NCI-H2081 (cell line): Measurements from ENCODE around the gene CCDC30.

Experiments used
- DNase-seq, 2 experiments: peaks; one replicate each; lab custom pipeline; 2025; lab: John Stamatoyannopoulos, UW

CCDC30 gene

DNA sequence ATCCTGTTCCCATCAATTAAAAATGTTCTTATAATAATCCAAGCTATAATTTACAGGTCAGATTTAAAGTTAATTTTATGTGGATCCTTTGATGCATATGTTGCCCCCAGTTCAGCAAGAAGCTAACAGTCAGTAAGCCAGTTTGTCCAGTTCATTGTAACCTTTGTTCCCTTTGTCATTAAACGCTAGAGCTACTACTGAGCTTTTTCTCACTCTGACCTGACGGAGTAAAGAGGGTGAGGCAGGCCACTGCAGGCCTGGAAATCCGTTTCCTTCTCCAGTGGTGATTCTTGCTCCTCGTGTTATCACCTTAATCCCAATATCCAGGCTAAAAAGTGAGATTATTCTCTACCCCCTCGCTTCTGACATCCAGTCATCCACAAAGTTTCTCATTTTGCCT, 229.4 kb downstream of the CCDC30 start:
- no peak for DNase-seq

DNA sequence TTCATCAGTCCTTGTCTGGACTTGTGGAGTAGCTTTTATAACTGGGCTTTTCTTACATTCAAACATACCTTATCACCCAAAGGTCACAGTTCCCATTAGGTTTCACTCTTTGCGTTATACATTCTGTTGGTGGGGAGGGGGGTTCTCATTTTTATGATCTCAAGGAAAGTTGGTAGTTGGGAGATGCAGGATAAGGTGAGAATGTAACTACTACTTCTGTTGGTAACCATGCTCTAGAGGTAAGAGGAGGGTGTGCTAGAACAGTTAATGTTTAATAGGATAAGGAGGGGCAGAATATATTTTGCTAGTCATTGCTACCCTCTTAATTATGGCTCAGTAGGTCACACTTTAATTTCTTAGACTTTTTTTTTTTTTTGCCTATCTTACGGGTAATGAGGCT, 229.8 kb downstream of the CCDC30 start:
- no peak for DNase-seq

DNA sequence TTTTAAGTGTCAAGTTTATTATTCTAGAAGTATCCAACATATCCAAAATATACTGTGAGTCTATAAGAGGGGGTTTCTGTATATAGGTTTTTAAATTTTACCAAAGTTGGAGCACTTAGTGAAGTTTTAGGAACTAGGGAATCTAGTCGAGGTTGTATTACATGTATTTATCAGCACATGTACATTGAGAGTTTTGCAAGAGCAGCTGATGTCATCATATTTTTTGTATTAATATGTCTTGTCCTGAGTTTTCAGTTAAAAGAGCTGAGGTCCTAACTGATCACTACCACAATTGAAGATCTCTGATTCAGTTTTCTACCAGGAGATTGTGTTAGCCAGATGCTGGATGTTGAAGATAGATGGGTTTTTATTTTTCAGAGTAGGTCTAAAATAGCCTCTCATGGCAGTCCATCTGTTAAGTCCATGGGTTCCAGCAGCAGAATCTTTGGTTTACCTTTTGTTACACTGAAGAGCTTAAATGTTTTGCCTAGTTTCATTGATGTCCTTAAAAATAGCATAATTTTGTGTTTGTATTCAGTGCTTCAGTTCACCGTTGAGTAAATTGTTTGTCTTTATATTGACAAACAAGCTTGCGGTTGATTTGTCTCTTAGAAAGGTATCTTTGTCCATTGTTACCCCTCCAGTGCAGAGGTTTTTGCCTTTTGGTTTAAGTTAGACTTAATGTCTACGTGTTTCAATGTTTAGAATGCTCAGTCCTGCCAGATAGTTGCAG, 235.2 kb downstream of the CCDC30 start:
- DNase-seq, result no peak

DNA sequence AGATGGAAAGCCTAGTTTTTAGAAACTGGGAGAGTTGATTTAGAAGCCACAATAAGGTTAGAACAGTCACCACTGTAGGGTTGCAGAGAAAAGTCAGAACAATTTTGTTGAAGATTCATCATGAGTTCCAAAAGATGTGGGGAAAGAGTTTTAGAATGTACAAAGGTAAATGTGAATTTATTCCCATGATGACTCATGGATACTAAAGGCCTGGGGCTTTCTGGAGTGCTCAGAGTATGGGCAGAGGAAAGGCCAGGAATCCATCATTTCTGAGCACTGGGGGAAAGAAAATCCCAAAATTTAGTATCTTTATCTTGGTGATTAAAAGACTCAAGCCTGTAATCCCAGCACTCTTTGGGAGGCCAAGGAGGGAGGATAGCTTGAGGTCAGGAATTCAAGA, 236.9 kb downstream of the CCDC30 start:
- no peak for DNase-seq

DNA sequence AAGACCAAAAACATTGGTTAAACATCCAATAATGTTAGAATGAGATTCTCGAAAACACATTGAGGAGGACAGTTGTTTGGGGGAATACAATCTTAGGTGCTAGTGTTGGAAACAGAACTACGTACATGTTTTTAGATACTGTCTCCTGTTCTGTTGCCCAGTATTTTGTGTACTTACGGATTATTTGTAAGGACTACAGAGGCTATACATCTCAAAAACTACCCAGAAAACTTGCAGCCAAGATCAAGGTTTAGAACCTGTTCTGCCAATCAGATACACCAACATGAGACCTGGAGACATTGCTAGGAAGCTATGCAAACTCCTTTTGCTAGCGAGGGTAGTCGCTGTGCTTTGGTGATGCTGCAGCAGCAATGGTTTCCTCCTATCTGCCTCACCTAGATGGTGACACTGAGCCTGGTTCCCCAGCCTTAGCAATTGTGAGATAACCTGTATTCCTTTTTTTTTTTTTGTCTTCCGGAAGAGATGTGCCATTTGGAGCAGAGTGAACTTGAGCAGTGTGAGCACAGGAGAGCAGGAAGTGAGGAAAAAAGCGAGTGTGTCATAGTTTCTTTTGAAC, 240.9 kb downstream of the CCDC30 start:
- no peak for DNase-seq
